Loucy (cell line): ENCODE data around the gene GATD1.

Source experiments
- H2AFZ ChIP-seq: fragments of 200-600 bp; sonication (generic); 2 replicates; pipeline ENCODE4 v1.6.0; 2016; ENCODE audit warnings: antibody characterized with exemption, mild to moderate bottlenecking, low read length, moderate library complexity
- H3F3A ChIP-seq: fragments of 200-600 bp; 2 replicates; pipeline ENCODE4 v1.6.0; 2016; ENCODE audit warnings: antibody characterized with exemption, low read depth, mild to moderate bottlenecking
- H3K27me3 ChIP-seq: fragments of 200-600 bp; sonication (generic); 2 replicates; pipeline ENCODE4 v1.6.1; 2014; ENCODE audit warnings: low read length, mild to moderate bottlenecking; ENCODE audit not compliant: insufficient read depth, poor library complexity, severe bottlenecking
- H3K36me3 ChIP-seq: fragments of 200-600 bp; sonication (generic); 2 replicates; pipeline ENCODE4 v1.6.1; 2016; ENCODE audit warnings: low read length; ENCODE audit not compliant: insufficient read depth
- H3K4me1 ChIP-seq: fragments of 200-600 bp; sonication (generic); 2 replicates; pipeline ENCODE4 v1.5.1; 2014; ENCODE audit warnings: low read length, mild to moderate bottlenecking; ENCODE audit not compliant: insufficient read depth, poor library complexity, severe bottlenecking
- H3K4me2 ChIP-seq: fragments of 200-600 bp; sonication (generic); 2 replicates; pipeline ENCODE4 v1.6.0; 2014; ENCODE audit warnings: antibody characterized with exemption, low read length, low read depth, mild to moderate bottlenecking; ENCODE audit not compliant: poor library complexity, severe bottlenecking
- H3K4me3 ChIP-seq: fragments of 200-600 bp; sonication (generic); 2 replicates; pipeline ENCODE4 v1.5.1; 2014; ENCODE audit warnings: low read length, mild to moderate bottlenecking, mixed read lengths; ENCODE audit not compliant: poor library complexity, severe bottlenecking
- H3K79me2 ChIP-seq: fragments of 200-600 bp; sonication (generic); 2 replicates; pipeline ENCODE4 v1.6.1; 2014; ENCODE audit warnings: low read length; ENCODE audit not compliant: insufficient read depth
- H3K9ac ChIP-seq: fragments of 200-600 bp; sonication (generic); 2 replicates; pipeline ENCODE4 v1.6.0; 2014; ENCODE audit warnings: mild to moderate bottlenecking, low read depth, low read length, moderate library complexity; ENCODE audit not compliant: poor library complexity, severe bottlenecking
- H3K9me2 ChIP-seq: fragments of 200-600 bp; sonication (generic); replicated peaks from 2 replicates; pipeline ENCODE4 v1.6.1; 2016; ENCODE audit warnings: low read depth, low read length, mixed read lengths
- H3K9me3 ChIP-seq: fragments of 200-600 bp; sonication (generic); 2 replicates; pipeline ENCODE4 v1.6.1; 2014; ENCODE audit warnings: mild to moderate bottlenecking, antibody characterized with exemption, low read length, low read depth; ENCODE audit not compliant: insufficient read depth
- H4K20me1 ChIP-seq: fragments of 200-600 bp; sonication (generic); 2 replicates; pipeline ENCODE4 v1.6.0; 2014; ENCODE audit warnings: antibody characterized with exemption, low read length, mild to moderate bottlenecking; ENCODE audit not compliant: insufficient read depth, poor library complexity, severe bottlenecking
- CTCF ChIP-seq: fragments of 200-600 bp; sonication (generic); conservative IDR thresholded peaks from 2 replicates; pipeline ENCODE4 v1.5.1; 2014; ENCODE audit warnings: mild to moderate bottlenecking, antibody characterized with exemption, low read length
- EZH2phosphoT487 ChIP-seq: fragments of 200-600 bp; IDR thresholded peaks from 2 replicates; pipeline ENCODE4 v1.6.1; 2018; ENCODE audit warnings: antibody characterized with exemption, mild to moderate bottlenecking, moderate library complexity, borderline replicate concordance

The GATD1 gene

GRCh38 chr11:767238-767637 is 10.0 kb downstream of the GATD1 start:
- no peak for TF ChIP-seq EZH2phosphoT487
- TF ChIP-seq CTCF, result no peak
- no peaks in the 10 kb centered on the region for H3F3A ChIP-seq
- peaks cover 2% of the 10 kb centered on the region for H3K4me1 ChIP-seq
- no peak overlapping the region for H3K4me3 ChIP-seq
- peaks cover 5% of the 10 kb centered on the region for H4K20me1 ChIP-seq
- H3K27me3 ChIP-seq, result no peaks in the 10 kb centered on the region
- peaks cover 47% of the 10 kb centered on the region; the same call in 1 of the 2 replicates for H3K36me3 ChIP-seq
- peaks cover 4% of the 10 kb centered on the region; the same call in 1 of the 2 replicates for H3K79me2 ChIP-seq
- H3K9ac ChIP-seq, result no peak overlapping the region
- no peak overlapping the region for H3K4me2 ChIP-seq
- no peaks in the 10 kb centered on the region for H3K9me2 ChIP-seq
- no peak overlapping the region for H2AFZ ChIP-seq
- no peaks in the 10 kb centered on the region for H3K9me3 ChIP-seq

- peaks cover 5% of the 10 kb centered on the region for H4K20me1 ChIP-seq
- no peak overlapping the region for H3K4me2 ChIP-seq
- H3K79me2 ChIP-seq, result peaks cover 4% of the 10 kb centered on the region; the same call in 1 of the 2 replicates
- H3K9me2 ChIP-seq, result no peaks in the 10 kb centered on the region
- H3K9me3 ChIP-seq, result no peaks in the 10 kb centered on the region
- H2AFZ ChIP-seq, result no peak overlapping the region
- no peak for TF ChIP-seq EZH2phosphoT487
- no peak for TF ChIP-seq CTCF
- no peak overlapping the region for H3K4me3 ChIP-seq
- no peaks in the 10 kb centered on the region for H3F3A ChIP-seq
- H3K4me1 ChIP-seq, result peaks cover 2% of the 10 kb centered on the region
- no peak overlapping the region for H3K9ac ChIP-seq
- H3K27me3 ChIP-seq, result no peaks in the 10 kb centered on the region
- H3K36me3 ChIP-seq, result peaks cover 50% of the 10 kb centered on the region; the same call in 1 of the 2 replicates
Observed at GRCh38 chr11:766936-767210, 10.4 kb downstream of the GATD1 start.

- no peak for TF ChIP-seq CTCF
- no peak for TF ChIP-seq EZH2phosphoT487
- H3K4me3 ChIP-seq, result no peak overlapping the region
- H2AFZ ChIP-seq, result no peak overlapping the region
- H4K20me1 ChIP-seq, result peaks cover 3% of the 10 kb centered on the region
- no peak overlapping the region for H3K9ac ChIP-seq
- H3K4me1 ChIP-seq, result no peaks in the 10 kb centered on the region
- H3K9me3 ChIP-seq, result no peaks in the 10 kb centered on the region
- H3K27me3 ChIP-seq, result no peaks in the 10 kb centered on the region
- H3F3A ChIP-seq, result no peaks in the 10 kb centered on the region
- peaks cover 1% of the 10 kb centered on the region; the same call in 1 of the 2 replicates for H3K79me2 ChIP-seq
- no peaks in the 10 kb centered on the region for H3K9me2 ChIP-seq
- H3K36me3 ChIP-seq, result peaks cover 56% of the 10 kb centered on the region; the same call in 1 of the 2 replicates
- no peak overlapping the region for H3K4me2 ChIP-seq
Observed at GRCh38 chr11:766106-766935, 11.0 kb downstream of the GATD1 start.
